ENCODE data around the gene SLC23A2.
"Not testable (repeated sequence)": the region's sequence is repeated elsewhere in the genome, so short reads cannot be mapped to it uniquely, and the experiment has no call there.

SLC23A2 gene

GRCh38 chr20:5001174-5002076 is at the start of gene SLC23A2:
TSS of gene SLC23A2 (minus strand) at chr20:5001510. CDS start at chr20:4932562, 68,948 bp downstream.
- no peak for FAIRE-seq

GRCh38 chr20:5046656-5047339 is 45.5 kb upstream of the SLC23A2 start:
- FAIRE-seq, result no peak

GRCh38 chr20:5045906-5046305 is 44.6 kb upstream of the SLC23A2 start:
- FAIRE-seq, result no peak

- FAIRE-seq, result no peak
Observed at GRCh38 chr20:5044075-5044620, 42.8 kb upstream of the SLC23A2 start.

- FAIRE-seq, result no peak
Observed at GRCh38 chr20:5041433-5041832, 40.1 kb upstream of the SLC23A2 start.

GRCh38 chr20:5040345-5040744 is 39.0 kb upstream of the SLC23A2 start:
- FAIRE-seq, result no peak

GRCh38 chr20:5039889-5040288 is 38.6 kb upstream of the SLC23A2 start:
- no peak for FAIRE-seq

GRCh38 chr20:5039255-5039657 is 37.9 kb upstream of the SLC23A2 start:
- no peak for FAIRE-seq

GRCh38 chr20:5036828-5037227 is 35.5 kb upstream of the SLC23A2 start:
- no peak for FAIRE-seq

GRCh38 chr20:5035518-5035917 is 34.2 kb upstream of the SLC23A2 start:
- not testable (repeated sequence) for FAIRE-seq

GRCh38 chr20:5033566-5033965 is 32.3 kb upstream of the SLC23A2 start:
- no peak for FAIRE-seq

GRCh38 chr20:5031701-5032100 is 30.4 kb upstream of the SLC23A2 start:
- FAIRE-seq, result not testable (repeated sequence)

GRCh38 chr20:5031206-5031557 is 29.9 kb upstream of the SLC23A2 start:
- FAIRE-seq, result no peak

- no peak for FAIRE-seq
Observed at GRCh38 chr20:5030348-5031205, 29.3 kb upstream of the SLC23A2 start.

- not testable (repeated sequence) for FAIRE-seq
Observed at GRCh38 chr20:5028258-5029059, 27.1 kb upstream of the SLC23A2 start.

- FAIRE-seq, result no peak
Observed at GRCh38 chr20:5024982-5025381, 23.7 kb upstream of the SLC23A2 start.

- FAIRE-seq, result no peak
Observed at GRCh38 chr20:5024103-5024502, 22.8 kb upstream of the SLC23A2 start.

- FAIRE-seq, result not testable (repeated sequence)
Observed at GRCh38 chr20:5023171-5023570, 21.9 kb upstream of the SLC23A2 start.

GRCh38 chr20:5020760-5021159 is 19.4 kb upstream of the SLC23A2 start:
- no peak for FAIRE-seq

GRCh38 chr20:5013682-5014447 is 12.6 kb upstream of the SLC23A2 start:
- FAIRE-seq, result no peak

- FAIRE-seq, result no peak
Observed at GRCh38 chr20:5008759-5009158, 7.4 kb upstream of the SLC23A2 start.

All from A204.1 (cell line).